ENCODE measurements around the gene EIF3F. TPM values are rescaled to one million over a fixed set of nuclear protein-coding genes. Genes with fewer than 3 reads are reported as not detected.

The EIF3F gene, protein sequence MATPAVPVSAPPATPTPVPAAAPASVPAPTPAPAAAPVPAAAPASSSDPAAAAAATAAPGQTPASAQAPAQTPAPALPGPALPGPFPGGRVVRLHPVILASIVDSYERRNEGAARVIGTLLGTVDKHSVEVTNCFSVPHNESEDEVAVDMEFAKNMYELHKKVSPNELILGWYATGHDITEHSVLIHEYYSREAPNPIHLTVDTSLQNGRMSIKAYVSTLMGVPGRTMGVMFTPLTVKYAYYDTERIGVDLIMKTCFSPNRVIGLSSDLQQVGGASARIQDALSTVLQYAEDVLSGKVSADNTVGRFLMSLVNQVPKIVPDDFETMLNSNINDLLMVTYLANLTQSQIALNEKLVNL
- total RNA-seq (100 to 1,000 TPM; 102 to 204 (median 136) TPM), polyA plus RNA-seq (100 to 1,000 TPM; 243 to 580 (median 328) TPM)
- long read RNA-seq, donor 1, transcript EIF3F-201 (8 exons, 1,254 nt), result major isoform, 57 of 60 reads
- long read RNA-seq, donor 1, partial matches to known transcripts, result 0 of 60 reads
- long read RNA-seq, donor 1, other reads (novel, unspliced or antisense), result 0 of 60 reads
- long read RNA-seq, donor 2, transcript EIF3F-201 (8 exons, 1,254 nt), result major isoform, 66 of 69 reads
- long read RNA-seq, donor 2, partial matches to known transcripts, result 0 of 69 reads
- long read RNA-seq, donor 2, other reads (novel, unspliced or antisense), result 0 of 69 reads
- long read RNA-seq, donor 3, transcript EIF3F-201 (8 exons, 1,254 nt), result major isoform, 55 of 57 reads
- long read RNA-seq, donor 3, partial matches to known transcripts, result 0 of 57 reads
- long read RNA-seq, donor 3, other reads (novel, unspliced or antisense), result 0 of 57 reads
- long read RNA-seq, donor 4, transcript EIF3F-201 (8 exons, 1,254 nt), result major isoform, 11 of 12 reads
- long read RNA-seq, donor 4, partial matches to known transcripts, result 0 of 12 reads
- long read RNA-seq, donor 4, other reads (novel, unspliced or antisense), result 0 of 12 reads
- long read RNA-seq, donor 5, transcript EIF3F-201 (8 exons, 1,254 nt), result major isoform, 112 of 124 reads
- long read RNA-seq, donor 5, partial matches to known transcripts, result 10 of 124 reads
- long read RNA-seq, donor 5, other reads (novel, unspliced or antisense), result 0 of 124 reads
- long read RNA-seq, donor 6, transcript EIF3F-203 (3 exons, 609 nt), result minor isoform, 5 of 215 reads
- long read RNA-seq, donor 6, transcript EIF3F-201 (8 exons, 1,254 nt), result major isoform, 175 of 215 reads
- long read RNA-seq, donor 6, partial matches to known transcripts, result 35 of 215 reads
- long read RNA-seq, donor 6, other reads (novel, unspliced or antisense), result 0 of 215 reads
- long read RNA-seq, donor 7, transcript EIF3F-201 (8 exons, 1,254 nt), result major isoform, 114 of 142 reads
- long read RNA-seq, donor 7, partial matches to known transcripts, result 24 of 142 reads
- long read RNA-seq, donor 7, other reads (novel, unspliced or antisense), result 0 of 142 reads
- long read RNA-seq, donor 8, transcript EIF3F-201 (8 exons, 1,254 nt), result major isoform, 91 of 101 reads
- long read RNA-seq, donor 8, partial matches to known transcripts, result 6 of 101 reads
- long read RNA-seq, donor 8, other reads (novel, unspliced or antisense), result 0 of 101 reads
- long read RNA-seq, donor 9, transcript EIF3F-203 (3 exons, 609 nt), result minor isoform, 6 of 112 reads
- long read RNA-seq, donor 9, transcript EIF3F-201 (8 exons, 1,254 nt), result major isoform, 93 of 112 reads
- long read RNA-seq, donor 9, partial matches to known transcripts, result 11 of 112 reads
- long read RNA-seq, donor 9, other reads (novel, unspliced or antisense), result 0 of 112 reads
- long read RNA-seq, donor 10, transcript EIF3F-201 (8 exons, 1,254 nt), result major isoform, 34 of 34 reads
- long read RNA-seq, donor 10, partial matches to known transcripts, result 0 of 34 reads
- long read RNA-seq, donor 10, other reads (novel, unspliced or antisense), result 0 of 34 reads

DNA sequence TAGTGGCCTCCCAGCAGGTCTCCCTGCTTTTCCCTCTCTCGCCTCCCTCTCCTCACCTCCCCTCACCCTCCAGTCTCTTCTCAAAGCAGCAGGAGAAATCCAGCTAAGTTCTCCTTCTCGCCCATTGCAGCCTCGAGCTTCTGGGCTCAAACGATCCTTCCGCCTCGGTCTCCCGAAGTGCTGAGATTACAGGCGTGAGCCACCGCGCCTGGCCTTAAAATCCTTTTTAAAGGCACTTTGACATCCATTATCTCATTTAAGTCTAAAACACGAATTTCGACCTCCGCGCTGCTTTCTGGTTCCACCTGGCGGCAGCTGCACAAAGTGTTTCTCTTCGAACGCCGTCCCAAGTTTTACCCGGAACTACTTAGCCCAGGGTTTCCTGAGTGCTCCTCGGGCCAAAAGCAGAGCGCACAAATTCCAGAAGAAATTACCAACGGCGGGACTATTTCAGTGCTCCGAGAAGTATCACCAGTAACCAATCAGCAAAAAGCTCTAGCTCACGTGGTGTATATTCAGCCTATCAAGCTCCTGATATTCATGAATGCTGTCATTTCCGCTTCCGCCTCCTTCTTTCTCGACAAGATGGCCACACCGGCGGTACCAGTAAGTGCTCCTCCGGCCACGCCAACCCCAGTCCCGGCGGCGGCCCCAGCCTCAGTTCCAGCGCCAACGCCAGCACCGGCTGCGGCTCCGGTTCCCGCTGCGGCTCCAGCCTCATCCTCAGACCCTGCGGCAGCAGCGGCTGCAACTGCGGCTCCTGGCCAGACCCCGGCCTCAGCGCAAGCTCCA lies at the start of gene EIF3F:
TSS of gene EIF3F (plus strand) at position 570 of the 792 bp plus-strand sequence. CDS start at position 586, 16 bp downstream.
- peaks cover 16 to 51% (median 35%) of the 10 kb centered on the region in 4 donors for H3K4me1 ChIP-seq
- peak within 1 kb of the TSS; percentile 77 to 89 (median 85) for H3K27ac ChIP-seq
- TF ChIP-seq POLR2AphosphoS5 (IDR thresholded peaks at IDR 0.05) (peak in 2 of 3 donors; percentile 33 to 77), EP300 (IDR thresholded peaks at IDR 0.05) (no peak), POLR2A (IDR thresholded peaks at IDR 0.05) (no peak)
- TF ChIP-seq, protein P1, sequence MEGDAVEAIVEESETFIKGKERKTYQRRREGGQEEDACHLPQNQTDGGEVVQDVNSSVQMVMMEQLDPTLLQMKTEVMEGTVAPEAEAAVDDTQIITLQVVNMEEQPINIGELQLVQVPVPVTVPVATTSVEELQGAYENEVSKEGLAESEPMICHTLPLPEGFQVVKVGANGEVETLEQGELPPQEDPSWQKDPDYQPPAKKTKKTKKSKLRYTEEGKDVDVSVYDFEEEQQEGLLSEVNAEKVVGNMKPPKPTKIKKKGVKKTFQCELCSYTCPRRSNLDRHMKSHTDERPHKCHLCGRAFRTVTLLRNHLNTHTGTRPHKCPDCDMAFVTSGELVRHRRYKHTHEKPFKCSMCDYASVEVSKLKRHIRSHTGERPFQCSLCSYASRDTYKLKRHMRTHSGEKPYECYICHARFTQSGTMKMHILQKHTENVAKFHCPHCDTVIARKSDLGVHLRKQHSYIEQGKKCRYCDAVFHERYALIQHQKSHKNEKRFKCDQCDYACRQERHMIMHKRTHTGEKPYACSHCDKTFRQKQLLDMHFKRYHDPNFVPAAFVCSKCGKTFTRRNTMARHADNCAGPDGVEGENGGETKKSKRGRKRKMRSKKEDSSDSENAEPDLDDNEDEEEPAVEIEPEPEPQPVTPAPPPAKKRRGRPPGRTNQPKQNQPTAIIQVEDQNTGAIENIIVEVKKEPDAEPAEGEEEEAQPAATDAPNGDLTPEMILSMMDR (IDR thresholded peaks at IDR 0.05), result peak in 5 of 7 experiments; percentile 77 to 98 (median 83)
- intact Hi-C loops (cut with DNase I; ENCODE audit: low total_unique reads), result no loop called here
- H3K36me3 ChIP-seq, result peaks cover 3 to 27% (median 15%) of the 10 kb centered on the region in 4 donors
- H3K4me3 ChIP-seq, result peak within 1 kb of the TSS; percentile 66 to 95 (median 82)
- no peaks in the 10 kb centered on the region for H3K27me3 ChIP-seq
- H3K9me3 ChIP-seq, result no peaks in the 10 kb centered on the region
- DNase-seq, result peak; percentile 90 to 99
- 0 to 1% (median 1%) methylated on average over 44 to 47 of the region's 47 CpGs for WGBS, 5 donors

GRCh38 chr11:7941146-7941545 lies 46.0 kb upstream of the EIF3F start:
- intact Hi-C loops (cut with DNase I; ENCODE audit: low total_unique reads), result no loop called here
- WGBS, 5 donors, result 62 to 85% (median 66%) methylated on average over 5 of the region's 5 CpGs
- Histone ChIP-seq H3K4me3 (no peak overlapping the region), H3K27ac (no peak overlapping the region), H3K36me3 (no peaks in the 10 kb centered on the region), H3K27me3 (peaks cover 0 to 6% (median 0%) of the 10 kb centered on the region in 3 donors), H3K4me1 (peaks cover 0 to 2% (median 0%) of the 10 kb centered on the region in 4 donors), H3K9me3 (peaks cover 18 to 34% (median 26%) of the 10 kb centered on the region in 4 donors)
- no peak for TF ChIP-seq POLR2A (IDR thresholded peaks at IDR 0.05)
- no peak for TF ChIP-seq POLR2AphosphoS5 (IDR thresholded peaks at IDR 0.05)
- TF ChIP-seq, protein P1 (IDR thresholded peaks at IDR 0.05), result no peak
- no peak for TF ChIP-seq EP300 (IDR thresholded peaks at IDR 0.05)
- DNase-seq, result no peak

DNA sequence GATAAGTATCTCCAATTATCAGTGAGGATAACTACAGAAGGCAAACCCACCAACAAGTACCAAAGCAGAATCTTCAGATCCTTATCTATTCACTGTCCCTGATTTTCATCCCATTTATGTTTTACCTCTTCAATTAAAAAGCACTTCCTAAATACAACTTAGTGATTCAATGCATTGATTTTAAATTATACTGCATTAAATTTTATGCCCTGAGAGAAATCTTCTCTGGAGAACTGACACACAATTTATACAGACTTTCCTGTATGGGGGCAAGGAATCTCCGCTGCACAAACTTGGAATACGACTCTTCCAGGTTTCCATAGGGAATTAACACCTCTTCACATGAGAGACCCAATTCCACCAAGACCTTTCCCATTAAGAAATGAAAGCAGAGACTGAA lies 45.5 kb upstream of the EIF3F start, which contains the start of gene OR10A3:
TSS of gene OR10A3 (minus strand) at position 101 of the 400 bp plus-strand sequence. CDS start 2,188 bp downstream, outside the sequence.
- intact Hi-C loops (cut with DNase I; ENCODE audit: low total_unique reads), result no loop called here
- no peak for TF ChIP-seq POLR2A (IDR thresholded peaks at IDR 0.05)
- no peak for TF ChIP-seq EP300 (IDR thresholded peaks at IDR 0.05)
- no peak for TF ChIP-seq POLR2AphosphoS5 (IDR thresholded peaks at IDR 0.05)
- TF ChIP-seq, protein P1 (IDR thresholded peaks at IDR 0.05), result no peak
- Histone ChIP-seq H3K4me3 (no peak within 1 kb of the TSS), H3K27ac (no peak within 1 kb of the TSS), H3K36me3 (no peaks in the 10 kb centered on the region), H3K9me3 (peaks cover 18 to 34% (median 26%) of the 10 kb centered on the region in 4 donors), H3K27me3 (peaks cover 0 to 6% (median 0%) of the 10 kb centered on the region in 3 donors), H3K4me1 (no peaks in the 10 kb centered on the region)
- 93 to 97% (median 94%) methylated on average over 2 of the region's 2 CpGs for WGBS, 5 donors
- no peak for DNase-seq

Measured in stomach (tissue), 19 donors.